ENCODE results near the gene LSG1. TPM values are rescaled to one million over a fixed set of nuclear protein-coding genes. Genes with fewer than 3 reads are reported as not detected.
A peak's percentile ranks its signal among the peaks of the same experiment; 100 is the strongest.

LSG1 gene
- total and polyA plus RNA-seq, 12 donors, result 12.5 to 56.0 (median 23.1) TPM

DNA sequence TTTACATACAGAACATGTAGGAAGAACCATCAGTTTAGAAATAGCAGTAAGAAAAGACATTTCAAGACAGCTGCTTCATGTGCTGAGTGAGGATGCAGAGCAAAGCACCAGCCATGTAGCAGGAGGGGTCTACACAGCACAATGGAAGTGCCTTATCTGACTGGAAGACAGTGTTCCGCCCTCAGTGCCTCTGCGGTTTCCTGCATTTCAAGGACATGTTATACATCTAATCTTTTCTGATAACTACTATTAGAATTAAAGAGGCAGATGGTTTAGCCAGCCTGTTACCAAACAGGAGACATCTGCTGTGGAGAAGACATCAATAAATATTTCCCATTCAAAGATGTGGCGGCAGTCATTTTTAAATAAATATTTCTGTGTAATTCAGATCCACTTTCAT, 10.6 kb downstream of the LSG1 start:
- Histone ChIP-seq H3K27me3 (no peaks in the 10 kb centered on the region), H3K36me3 (replicated peaks in 1 of 2) (peaks cover 0 to 50% of the 10 kb centered on the region in 2 donors)

DNA sequence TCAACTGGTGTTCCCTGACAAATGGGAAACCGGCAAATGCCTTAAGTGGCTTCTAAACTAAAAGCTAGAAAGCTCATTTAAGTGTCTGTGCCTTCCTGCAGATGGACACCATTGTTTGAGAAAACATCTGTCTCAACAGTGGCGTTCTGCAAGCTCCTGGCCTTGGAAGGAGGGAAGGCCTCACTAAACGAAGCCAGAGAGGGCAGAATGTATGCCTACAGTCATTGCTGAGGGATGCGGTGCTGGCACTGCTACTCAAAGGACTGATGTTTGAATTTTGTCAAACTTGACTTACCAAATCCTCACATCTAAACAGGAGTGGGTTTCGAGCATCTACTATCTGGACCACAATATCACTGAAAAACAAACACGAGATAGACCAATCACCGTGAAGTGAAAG, 12.2 kb downstream of the LSG1 start:
- intact Hi-C loops (cut with DNase I), result no loop called here
- peaks cover 0 to 36% of the 10 kb centered on the region in 2 donors for H3K36me3 ChIP-seq (replicated peaks in 1 of 2)
- TF ChIP-seq, protein P1, sequence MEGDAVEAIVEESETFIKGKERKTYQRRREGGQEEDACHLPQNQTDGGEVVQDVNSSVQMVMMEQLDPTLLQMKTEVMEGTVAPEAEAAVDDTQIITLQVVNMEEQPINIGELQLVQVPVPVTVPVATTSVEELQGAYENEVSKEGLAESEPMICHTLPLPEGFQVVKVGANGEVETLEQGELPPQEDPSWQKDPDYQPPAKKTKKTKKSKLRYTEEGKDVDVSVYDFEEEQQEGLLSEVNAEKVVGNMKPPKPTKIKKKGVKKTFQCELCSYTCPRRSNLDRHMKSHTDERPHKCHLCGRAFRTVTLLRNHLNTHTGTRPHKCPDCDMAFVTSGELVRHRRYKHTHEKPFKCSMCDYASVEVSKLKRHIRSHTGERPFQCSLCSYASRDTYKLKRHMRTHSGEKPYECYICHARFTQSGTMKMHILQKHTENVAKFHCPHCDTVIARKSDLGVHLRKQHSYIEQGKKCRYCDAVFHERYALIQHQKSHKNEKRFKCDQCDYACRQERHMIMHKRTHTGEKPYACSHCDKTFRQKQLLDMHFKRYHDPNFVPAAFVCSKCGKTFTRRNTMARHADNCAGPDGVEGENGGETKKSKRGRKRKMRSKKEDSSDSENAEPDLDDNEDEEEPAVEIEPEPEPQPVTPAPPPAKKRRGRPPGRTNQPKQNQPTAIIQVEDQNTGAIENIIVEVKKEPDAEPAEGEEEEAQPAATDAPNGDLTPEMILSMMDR (IDR thresholded peaks at IDR 0.05), result no peak
- no peak for TF ChIP-seq POLR2A (IDR thresholded peaks at IDR 0.05)
- WGBS, 4 donors, result 83 to 90% (median 85%) methylated on average over 7 of the region's 7 CpGs
- H3K4me1 ChIP-seq (replicated peaks in 1 of 2), result peaks cover 0 to 4% of the 10 kb centered on the region in 2 donors
- no peaks in the 10 kb centered on the region for H3K27me3 ChIP-seq
- H3K4me3 ChIP-seq, result no peak overlapping the region
- no peak overlapping the region for H3K27ac ChIP-seq
- no peaks in the 10 kb centered on the region for H3K9me3 ChIP-seq (replicated peaks in 1 of 3)
- no peak for DNase-seq

More for the DNA sequence above, 10.6 kb downstream of the LSG1 start:
- 34 to 59% (median 46%) methylated on average over 3 of the region's 3 CpGs for WGBS, 4 donors
- DNase-seq, result peak in 1 of 7 donors; percentile 20
- no peak overlapping the region for H3K27ac ChIP-seq
- H3K9me3 ChIP-seq (replicated peaks in 1 of 3), result no peaks in the 10 kb centered on the region
- intact Hi-C loops (cut with DNase I), result no loop called here
- TF ChIP-seq, protein P1 (IDR thresholded peaks at IDR 0.05), result no peak
- no peak for TF ChIP-seq POLR2A (IDR thresholded peaks at IDR 0.05)
- no peak overlapping the region for H3K4me3 ChIP-seq
- peaks cover 0 to 4% of the 10 kb centered on the region in 2 donors for H3K4me1 ChIP-seq (replicated peaks in 1 of 2)

DNA sequence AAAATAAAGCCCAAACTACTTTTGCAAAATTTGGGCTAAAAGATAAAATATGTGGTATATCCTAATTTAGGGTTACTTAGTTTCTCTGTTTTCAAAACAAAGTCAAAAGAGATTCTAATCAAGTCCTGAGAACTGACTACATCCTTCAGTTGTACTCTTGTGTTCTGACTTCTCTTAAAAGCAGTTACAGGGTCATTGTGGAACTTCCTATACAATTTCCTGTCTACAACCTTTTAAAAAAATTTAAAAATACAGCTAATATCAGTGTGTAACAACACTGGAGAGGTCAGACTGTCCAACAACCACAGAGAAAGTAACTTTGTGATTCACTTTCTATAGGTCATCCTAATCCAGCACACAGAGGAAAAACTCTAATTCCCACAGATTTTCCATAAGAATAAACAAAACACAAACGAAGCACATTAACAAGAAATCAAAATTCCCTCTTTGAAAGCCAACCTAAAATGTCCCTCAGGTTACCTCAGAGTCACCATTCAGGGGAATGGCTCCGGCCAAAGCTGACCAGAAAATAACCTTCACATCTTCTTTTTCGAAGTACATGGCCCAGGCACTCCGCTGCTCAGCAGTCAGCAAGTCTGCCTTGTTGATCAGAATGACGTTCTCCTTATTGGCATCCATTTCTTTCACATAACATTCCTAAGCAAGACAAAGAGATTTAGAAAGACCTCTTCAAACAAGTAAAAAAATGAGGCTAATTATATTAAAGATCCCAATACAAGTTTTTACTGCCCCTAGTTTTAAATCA, 13.3 kb downstream of the LSG1 start:
- intact Hi-C loops (cut with DNase I), result no loop called here

DNA sequence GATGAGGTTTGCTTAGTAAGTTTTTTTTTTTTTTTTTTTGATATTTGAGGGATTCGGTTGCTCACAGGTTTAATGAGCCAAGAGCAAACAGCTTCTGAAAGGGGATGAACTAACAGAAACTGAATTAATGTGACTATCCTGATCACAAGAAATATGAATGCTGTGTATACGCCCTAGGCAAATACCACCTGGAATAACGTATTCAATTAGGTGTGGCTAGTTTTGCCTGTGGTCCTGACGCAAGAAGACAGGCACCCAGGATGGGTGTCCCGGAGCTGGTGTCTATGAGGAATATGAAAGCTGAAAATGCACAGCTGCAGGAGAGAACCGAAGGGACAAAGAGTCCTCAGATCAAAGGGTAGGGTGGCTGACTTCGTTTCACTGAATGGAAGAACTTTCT, 14.6 kb downstream of the LSG1 start:
- Histone ChIP-seq H3K36me3 (replicated peaks in 1 of 2) (peaks cover 0 to 44% of the 10 kb centered on the region in 2 donors), H3K27ac (no peak overlapping the region)

More for the DNA sequence above, 13.3 kb downstream of the LSG1 start:
- no peaks in the 10 kb centered on the region for H3K9me3 ChIP-seq (replicated peaks in 1 of 3)
- H3K27me3 ChIP-seq, result no peaks in the 10 kb centered on the region
- TF ChIP-seq, protein P1 (IDR thresholded peaks at IDR 0.05), result no peak
- H3K4me3 ChIP-seq, result no peak overlapping the region
- 73 to 84% (median 79%) methylated on average over 5 of the region's 5 CpGs for WGBS, 4 donors
- no peak overlapping the region for H3K27ac ChIP-seq
- peaks cover 0 to 38% of the 10 kb centered on the region in 2 donors for H3K36me3 ChIP-seq (replicated peaks in 1 of 2)
- H3K4me1 ChIP-seq (replicated peaks in 1 of 2), result peaks cover 0 to 4% of the 10 kb centered on the region in 2 donors
- no peak for DNase-seq

More for the DNA sequence above, 14.6 kb downstream of the LSG1 start:
- no peak for DNase-seq
- intact Hi-C loops (cut with DNase I), result no loop called here
- WGBS, 4 donors, result 81 to 87% (median 85%) methylated on average over 7 of the region's 7 CpGs
- H3K9me3 ChIP-seq (replicated peaks in 1 of 3), result no peaks in the 10 kb centered on the region
- no peak overlapping the region for H3K4me3 ChIP-seq
- TF ChIP-seq, protein P1 (IDR thresholded peaks at IDR 0.05), result no peak
- no peak for TF ChIP-seq POLR2A (IDR thresholded peaks at IDR 0.05)
- H3K27me3 ChIP-seq, result no peaks in the 10 kb centered on the region
- peaks cover 0 to 4% of the 10 kb centered on the region in 2 donors for H3K4me1 ChIP-seq (replicated peaks in 1 of 2)

Data from adrenal gland (tissue), 12 donors.